NCI-H1092 treated with DMSO at 0.1 percent for 48 hours (cell line): ENCODE results near the gene NLK.
A peak's percentile ranks its signal among the peaks of the same experiment; 100 is the strongest.
"Not testable (repeated sequence)": the region's sequence is repeated elsewhere in the genome, so short reads cannot be mapped to it uniquely, and the experiment has no call there.

Experiments
- DNase-seq: peaks from one replicate; lab custom pipeline; 2025; lab: John Stamatoyannopoulos, UW

Gene NLK

GRCh38 chr17:28042657-28042720 is at the start of gene NLK:
NLK (plus strand) TSS chr17:28042677; CDS start chr17:28042874, 197 bp downstream.
- DNase-seq, result no peak

DNA sequence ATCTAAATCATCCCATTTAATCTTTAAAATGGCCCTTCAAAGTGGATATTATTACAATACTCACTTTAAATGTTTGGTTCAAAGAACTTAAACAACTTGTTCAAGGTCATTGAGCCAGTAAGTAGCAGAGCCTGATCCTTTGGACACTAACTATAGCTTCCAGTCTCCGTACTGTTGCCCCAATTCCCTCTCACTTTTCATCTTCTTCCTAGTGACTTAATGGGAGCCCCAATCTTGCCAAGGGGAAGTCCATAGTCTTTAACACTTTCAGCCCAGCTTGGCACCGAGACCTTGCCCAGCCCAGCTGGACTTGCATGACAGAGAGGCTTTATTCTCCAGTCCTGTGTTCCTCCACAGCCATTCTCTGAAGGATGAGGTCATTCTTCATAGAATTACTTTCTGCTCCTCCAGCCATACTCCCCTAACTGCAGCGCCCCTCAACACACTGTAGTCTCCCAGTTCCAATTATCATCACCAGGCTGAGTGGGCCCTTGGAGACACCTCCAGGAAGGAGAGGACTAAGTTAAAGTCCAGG is 49.2 kb upstream of the NLK start:
- no peak for DNase-seq

GRCh38 chr17:27993723-27994310 is 48.7 kb upstream of the NLK start:
- no peak for DNase-seq

DNA sequence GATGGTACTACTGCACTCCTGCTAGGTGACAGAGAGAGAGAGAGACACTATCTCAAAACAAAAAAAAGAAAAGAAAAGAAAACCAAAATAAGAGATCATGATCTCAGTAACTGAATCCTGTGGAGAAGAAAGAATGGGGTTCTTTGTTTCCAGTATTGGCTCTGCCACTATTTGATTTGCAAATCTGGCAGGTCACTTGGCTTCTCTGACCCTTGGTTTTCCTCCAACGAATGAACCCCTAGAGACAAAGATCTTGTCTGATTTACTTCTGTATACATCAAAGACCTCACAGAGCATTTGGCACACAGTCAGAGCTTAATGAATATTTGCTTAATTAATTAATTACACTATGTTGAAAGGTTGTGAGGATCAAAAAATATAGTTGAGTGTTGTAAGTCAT is 47.9 kb upstream of the NLK start:
- no peak for DNase-seq

DNA sequence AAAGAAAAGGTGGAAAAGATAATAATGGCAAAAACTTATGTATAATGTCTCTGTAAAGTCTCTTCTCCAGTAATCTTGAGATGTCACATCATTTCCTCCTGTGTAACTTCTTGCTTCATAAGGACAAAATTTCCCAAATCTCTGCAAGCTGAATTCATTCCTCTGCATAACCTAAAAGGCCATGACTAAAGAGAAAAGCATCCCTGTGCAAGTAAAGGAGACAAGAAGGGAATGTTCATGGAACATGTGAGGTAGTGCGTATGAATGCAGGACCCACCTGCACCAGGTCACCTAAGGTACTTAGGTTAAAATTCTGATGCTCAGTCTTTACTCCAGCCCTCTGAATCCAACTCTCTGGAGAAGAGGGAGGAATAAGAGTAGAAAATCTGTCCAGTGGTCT is 46.9 kb upstream of the NLK start:
- no peak for DNase-seq

GRCh38 chr17:27996202-27997043 is 46.1 kb upstream of the NLK start:
- DNase-seq, result peak; percentile 13

DNA sequence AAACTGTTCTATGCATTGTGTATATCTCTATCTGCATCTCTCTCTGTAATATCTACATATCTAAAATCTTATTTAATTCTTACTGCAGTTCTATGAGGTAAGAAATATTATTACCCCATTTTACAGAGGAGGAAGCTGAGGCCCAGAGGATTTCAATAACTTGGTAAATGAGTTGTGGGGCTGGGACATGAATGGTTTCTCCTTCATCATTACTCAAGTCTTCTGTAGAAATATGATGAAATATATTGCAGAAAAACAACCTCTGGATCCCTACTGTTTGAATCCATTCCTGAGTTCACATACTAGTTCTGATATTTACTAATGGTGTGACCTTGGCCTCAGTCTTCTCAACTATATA is 45.5 kb upstream of the NLK start:
- DNase-seq, result no peak

DNA sequence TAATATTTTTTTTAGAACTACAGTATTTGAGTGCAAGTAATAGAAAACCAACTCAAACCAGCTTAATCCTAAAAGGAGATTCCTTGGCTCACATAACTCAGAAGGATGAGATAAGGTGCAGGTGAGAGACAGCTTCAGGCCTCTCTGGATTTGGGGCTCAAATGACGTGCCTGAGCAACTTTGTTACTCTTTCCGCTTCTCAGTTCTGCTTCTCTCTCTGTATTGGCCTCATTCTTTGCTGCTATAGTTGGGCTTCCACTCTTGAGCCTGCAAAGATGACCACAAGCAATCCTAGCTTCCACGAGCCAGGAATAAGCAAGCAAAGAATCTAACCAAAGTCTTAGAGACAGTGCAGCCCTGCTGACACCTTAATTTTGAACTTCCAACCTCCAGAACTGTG is 45.0 kb upstream of the NLK start:
- DNase-seq, result no peak

GRCh38 chr17:28001149-28001548 is 41.3 kb upstream of the NLK start:
- no peak for DNase-seq

- DNase-seq, result no peak
Measured at GRCh38 chr17:28004344-28004743, 38.1 kb upstream of the NLK start.

DNA sequence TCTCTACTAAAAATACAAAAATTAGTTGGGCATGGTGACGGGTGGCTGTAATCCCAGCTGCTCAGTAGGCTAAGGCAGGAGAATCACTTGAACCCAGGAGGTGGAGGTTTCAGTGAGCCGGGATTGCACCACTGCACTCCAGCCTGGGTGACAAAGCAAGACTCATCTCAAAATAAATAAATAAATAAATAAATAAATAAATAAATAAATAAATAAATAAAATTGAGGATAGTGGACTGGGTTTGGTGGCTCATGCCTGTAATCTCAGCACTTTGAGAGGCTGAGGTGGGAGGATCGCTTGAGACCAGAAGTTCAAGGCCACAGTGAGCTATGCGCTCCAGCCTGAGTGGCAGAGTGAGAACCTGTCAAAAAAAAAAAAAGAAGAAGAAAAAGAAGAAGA is 34.6 kb upstream of the NLK start:
- not testable (repeated sequence) for DNase-seq

DNA sequence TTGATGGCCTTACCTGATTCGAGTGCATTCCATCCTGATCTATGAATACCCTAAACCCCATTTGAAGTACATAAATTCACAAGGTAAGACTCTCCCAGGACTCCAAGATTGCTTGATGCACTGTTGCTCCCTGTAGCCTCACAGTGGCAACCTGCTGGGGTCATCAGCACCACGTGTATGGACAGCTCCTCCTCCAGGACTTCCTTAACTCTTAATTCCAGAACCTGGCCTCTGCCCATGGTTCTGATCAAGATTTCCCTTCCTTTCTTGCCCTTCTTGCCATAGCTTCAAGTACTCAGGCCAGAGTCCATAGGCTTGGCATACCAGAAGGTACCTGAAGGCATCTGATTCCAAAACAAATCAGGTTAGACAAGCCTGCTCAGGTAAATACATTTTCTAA is 34.0 kb upstream of the NLK start:
- no peak for DNase-seq

DNA sequence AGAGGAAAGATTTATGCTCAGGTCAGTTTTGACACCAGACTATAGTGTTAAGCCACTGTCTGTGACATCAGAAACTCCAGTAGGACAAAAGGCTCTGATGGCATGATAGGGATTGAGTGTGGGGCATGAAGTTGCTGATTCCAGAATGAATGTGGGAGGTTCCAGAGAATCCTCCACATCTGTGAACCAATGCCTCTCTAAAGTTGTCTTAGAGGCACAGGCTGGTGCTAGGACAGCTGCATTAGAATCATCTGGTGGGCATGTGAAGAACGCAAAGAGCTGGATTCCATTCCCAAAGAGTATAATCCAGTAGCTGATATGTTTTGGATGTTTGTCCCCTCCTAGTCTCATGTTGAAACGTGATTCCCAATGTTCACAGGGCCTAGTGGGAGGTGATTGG is 32.1 kb upstream of the NLK start:
- DNase-seq, result no peak

GRCh38 chr17:28018439-28019070 is 23.9 kb upstream of the NLK start:
- no peak for DNase-seq

- DNase-seq, result no peak
Measured at GRCh38 chr17:28020515-28020914, 22.0 kb upstream of the NLK start.

GRCh38 chr17:28029044-28029443 is 13.4 kb upstream of the NLK start:
- DNase-seq, result no peak

DNA sequence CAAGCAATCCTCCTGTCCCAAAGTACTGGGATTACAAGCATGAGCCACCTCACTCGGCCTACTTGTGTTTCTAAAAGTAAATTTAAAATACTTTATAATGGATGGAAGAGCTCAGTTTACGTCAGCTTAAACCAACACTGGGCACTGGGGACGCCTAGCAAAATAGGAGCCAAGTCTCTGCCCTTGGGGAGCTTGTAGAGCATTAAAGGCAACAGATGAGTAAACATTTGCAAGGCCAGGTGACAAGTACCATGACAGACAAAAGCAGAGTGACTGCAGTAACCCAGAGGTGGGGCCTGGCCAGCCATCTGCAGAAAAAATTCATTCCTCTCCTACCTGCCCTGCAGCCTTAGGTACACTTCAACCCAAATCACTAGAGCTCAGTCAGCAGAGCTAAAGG is 12.1 kb upstream of the NLK start:
- peak; percentile 79 for DNase-seq

GRCh38 chr17:28031174-28031573 is 11.3 kb upstream of the NLK start:
- no peak for DNase-seq

DNA sequence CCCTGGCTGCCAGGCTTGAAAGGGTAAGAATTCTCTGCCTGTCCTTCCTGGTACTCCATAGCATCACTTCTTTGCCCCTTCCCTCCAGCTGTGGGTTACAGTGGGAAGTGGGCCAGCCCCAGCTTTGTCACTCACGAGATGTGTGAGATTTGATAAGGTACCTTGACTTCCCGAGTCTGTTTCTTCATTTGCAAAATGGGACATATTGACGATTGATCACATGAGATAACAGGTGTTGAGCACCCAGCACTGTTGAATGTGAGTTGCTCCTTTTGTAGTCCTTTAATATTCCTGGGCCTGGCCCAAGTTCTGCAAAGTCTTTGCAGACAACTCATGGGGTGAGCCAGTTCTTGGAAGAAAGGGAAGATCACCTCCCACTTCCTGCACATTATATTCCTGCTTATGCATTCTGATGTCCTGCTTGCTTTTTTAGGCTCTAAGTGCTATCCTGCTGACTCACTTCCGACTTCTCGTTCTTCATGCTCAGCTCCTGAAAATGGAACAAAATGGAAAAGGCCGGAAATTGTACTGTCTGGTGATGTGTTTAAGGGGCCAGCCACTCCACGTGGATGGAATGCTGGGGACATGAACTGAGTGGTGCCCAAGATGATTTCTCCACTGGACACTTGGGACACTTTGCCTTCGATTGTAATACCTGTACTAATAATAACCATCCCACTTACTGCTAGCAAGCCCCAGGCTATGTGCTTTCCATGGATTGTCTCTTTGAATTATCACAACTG is 8.3 kb upstream of the NLK start:
- DNase-seq, result no peak

- not testable (repeated sequence) for DNase-seq
Measured at GRCh38 chr17:28035452-28035851, 7.0 kb upstream of the NLK start.

DNA sequence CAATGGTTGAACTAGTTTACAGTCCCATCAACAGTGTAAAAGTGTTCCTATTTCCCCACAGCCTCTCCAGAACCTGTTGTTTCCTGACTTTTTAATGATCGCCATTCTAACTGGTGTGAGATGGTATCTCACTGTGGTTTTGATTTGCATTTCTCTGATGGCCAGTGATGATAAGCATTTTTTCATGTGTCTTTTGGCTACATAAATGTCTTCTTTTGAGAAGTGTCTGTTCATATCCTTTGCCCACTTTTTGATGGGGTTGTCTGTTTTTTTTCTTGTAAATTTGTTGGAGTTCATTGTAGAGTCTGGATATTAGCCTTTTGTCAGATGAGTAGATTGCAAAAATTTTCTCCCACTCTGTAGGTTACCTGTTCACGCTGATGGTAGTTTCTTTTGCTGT is 6.6 kb upstream of the NLK start:
- DNase-seq, result not testable (repeated sequence)

- no peak for DNase-seq
Measured at GRCh38 chr17:28038802-28039201, 3.7 kb upstream of the NLK start.

DNA sequence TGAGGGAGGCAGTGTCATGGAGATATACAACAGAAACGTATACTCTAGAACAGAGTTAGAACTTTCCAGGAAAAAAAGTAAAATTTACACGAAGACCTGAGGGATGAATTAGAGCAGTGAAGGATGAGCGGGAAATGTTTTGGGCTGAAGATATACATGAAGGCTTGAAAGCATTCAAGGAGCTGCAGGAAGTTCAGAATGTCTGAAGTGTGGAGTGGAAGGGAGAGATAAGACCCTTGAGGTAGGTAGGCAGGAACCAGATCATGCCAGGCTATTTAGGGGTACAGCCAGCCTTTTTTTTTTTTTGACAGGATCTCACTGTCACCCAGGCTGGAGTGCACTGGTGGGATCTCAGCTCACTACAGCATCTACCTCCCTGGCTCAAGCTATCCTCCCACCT is 3.2 kb upstream of the NLK start:
- no peak for DNase-seq
